AG10803 (cell line): ENCODE measurements around the gene PTPDC1.
A peak's percentile ranks its signal among the peaks of the same experiment; 100 is the strongest.

Experiments
- DNase-seq: peaks from one replicate; pipeline ENCODE4 v3.0.0; 2010; ENCODE audit warnings: low read depth
- H3K4me3 ChIP-seq: 2 replicates; pipeline ENCODE4 v1.5.1; 2011; ENCODE audit warnings: mild to moderate bottlenecking, low read length, control low read depth
- CTCF ChIP-seq: conservative IDR thresholded peaks from 2 replicates; pipeline ENCODE4 v1.5.1; 2011; ENCODE audit warnings: mild to moderate bottlenecking, low read length, control low read depth, inconsistent platforms

Gene PTPDC1

GRCh38 chr9:94140791-94141790 is 56.8 kb downstream of the PTPDC1 start:
- no peak for TF ChIP-seq CTCF
- no peak overlapping the region for H3K4me3 ChIP-seq
- peak; percentile 36 for DNase-seq

- DNase-seq: no peak
- no peak for TF ChIP-seq CTCF
- H3K4me3 ChIP-seq: no peak overlapping the region
Observed at GRCh38 chr9:94142353-94142752, 58.1 kb downstream of the PTPDC1 start.

GRCh38 chr9:94144394-94144793 is 60.1 kb downstream of the PTPDC1 start:
- DNase-seq: peak; percentile 60
- no peak overlapping the region for H3K4me3 ChIP-seq
- TF ChIP-seq CTCF: no peak

- no peak for TF ChIP-seq CTCF
- no peak for DNase-seq
- H3K4me3 ChIP-seq: no peak overlapping the region
Observed at GRCh38 chr9:94145640-94146039, 61.4 kb downstream of the PTPDC1 start.

GRCh38 chr9:94147776-94148175 is 63.5 kb downstream of the PTPDC1 start:
- TF ChIP-seq CTCF: no peak
- H3K4me3 ChIP-seq: no peak overlapping the region
- DNase-seq: peak; percentile 40

- TF ChIP-seq CTCF: no peak
- no peak for DNase-seq
- no peak overlapping the region for H3K4me3 ChIP-seq
Observed at GRCh38 chr9:94148419-94148818, 64.2 kb downstream of the PTPDC1 start.

- no peak for DNase-seq
- H3K4me3 ChIP-seq: no peak overlapping the region
- TF ChIP-seq CTCF: no peak
Observed at GRCh38 chr9:94149696-94150095, 65.4 kb downstream of the PTPDC1 start.
